IPS-20b (cell line): ENCODE data around the gene TTC23L.
A peak's percentile ranks its signal among the peaks of the same experiment; 100 is the strongest.

Source experiments
- H3K27ac ChIP-seq: one replicate; pipeline ENCODE4 v1.5.1; 2013; ENCODE audit warnings: low read length
- H3K27me3 ChIP-seq: 2 replicates; pipeline ENCODE4 v1.6.1; 2013; ENCODE audit warnings: mild to moderate bottlenecking, low read length, inconsistent platforms; ENCODE audit not compliant: insufficient read depth
- H3K36me3 ChIP-seq: 2 replicates; pipeline ENCODE4 v1.6.1; 2013; ENCODE audit warnings: low read depth, mild to moderate bottlenecking, inconsistent platforms, low read length, moderate library complexity; ENCODE audit not compliant: insufficient read depth
- H3K4me1 ChIP-seq: 2 replicates; pipeline ENCODE4 v1.6.1; 2013; ENCODE audit warnings: mild to moderate bottlenecking, control low read depth, inconsistent platforms, low read length, moderate library complexity; ENCODE audit not compliant: insufficient read depth
- H3K4me3 ChIP-seq: 2 replicates; pipeline ENCODE4 v1.5.1; 2013; ENCODE audit warnings: mild to moderate bottlenecking, low read length, inconsistent platforms
- H3K9ac ChIP-seq: 2 replicates; pipeline ENCODE4 v1.6.1; 2013; ENCODE audit warnings: low read depth, mild to moderate bottlenecking, inconsistent platforms, low read length, moderate library complexity
- H3K9me3 ChIP-seq: 2 replicates; pipeline ENCODE4 v1.6.1; 2013; ENCODE audit warnings: mild to moderate bottlenecking, low read depth, low read length, inconsistent platforms; ENCODE audit not compliant: insufficient read depth

Gene TTC23L

GRCh38 chr5:34838785-34839714, at the start of gene TTC23L:
TSS of gene TTC23L (plus strand) at chr5:34839164. CDS start at chr5:34840672, 1,508 bp downstream.
- peak within 1 kb of the TSS; percentile 95 for H3K4me3 ChIP-seq
- H3K27ac ChIP-seq = peak within 1 kb of the TSS; percentile 21
- no peaks in the 10 kb centered on the region for H3K36me3 ChIP-seq
- peaks cover 4% of the 10 kb centered on the region; the same call in 1 of the 2 replicates for H3K4me1 ChIP-seq
- peak within 1 kb of the TSS; percentile 90 for H3K9ac ChIP-seq
- H3K9me3 ChIP-seq = peaks cover 11% of the 10 kb centered on the region; the same call in 1 of the 2 replicates
- no peaks in the 10 kb centered on the region for H3K27me3 ChIP-seq

GRCh38 chr5:34789639-34790038, 49.3 kb upstream of the TTC23L start:
- peaks cover 16% of the 10 kb centered on the region for H3K36me3 ChIP-seq
- no peaks in the 10 kb centered on the region for H3K27me3 ChIP-seq
- no peak overlapping the region for H3K9ac ChIP-seq
- no peaks in the 10 kb centered on the region for H3K4me1 ChIP-seq
- no peak overlapping the region for H3K4me3 ChIP-seq
- H3K9me3 ChIP-seq = peaks cover 23% of the 10 kb centered on the region
- H3K27ac ChIP-seq = no peak overlapping the region

- no peaks in the 10 kb centered on the region for H3K27me3 ChIP-seq
Measured at GRCh38 chr5:34790069-34790468, 48.9 kb upstream of the TTC23L start.

GRCh38 chr5:34791761-34792244, 47.2 kb upstream of the TTC23L start:
- no peak overlapping the region for H3K9ac ChIP-seq
- no peak overlapping the region for H3K4me3 ChIP-seq
- no peaks in the 10 kb centered on the region for H3K27me3 ChIP-seq
- no peak overlapping the region for H3K27ac ChIP-seq
- peaks cover 24% of the 10 kb centered on the region for H3K36me3 ChIP-seq
- no peaks in the 10 kb centered on the region for H3K4me1 ChIP-seq
- peaks cover 6% of the 10 kb centered on the region; the same call in 1 of the 2 replicates for H3K9me3 ChIP-seq

More at GRCh38 chr5:34790069-34790468, 48.9 kb upstream of the TTC23L start:
- Histone ChIP-seq H3K27ac (no peak overlapping the region), H3K36me3 (peaks cover 16% of the 10 kb centered on the region), H3K9ac (no peak overlapping the region), H3K9me3 (peaks cover 23% of the 10 kb centered on the region), H3K4me3 (no peak overlapping the region), H3K4me1 (no peaks in the 10 kb centered on the region)

- H3K27ac ChIP-seq = no peak overlapping the region
- H3K9ac ChIP-seq = no peak overlapping the region
- no peaks in the 10 kb centered on the region for H3K27me3 ChIP-seq
- peaks cover 16% of the 10 kb centered on the region for H3K4me1 ChIP-seq
- no peak overlapping the region for H3K4me3 ChIP-seq
- peaks cover 78% of the 10 kb centered on the region for H3K36me3 ChIP-seq
- H3K9me3 ChIP-seq = no peaks in the 10 kb centered on the region
Measured at GRCh38 chr5:34802834-34803563, 36.0 kb upstream of the TTC23L start.

GRCh38 chr5:34803974-34804732, 34.8 kb upstream of the TTC23L start:
- no peak overlapping the region for H3K4me3 ChIP-seq
- H3K36me3 ChIP-seq = peaks cover 79% of the 10 kb centered on the region

GRCh38 chr5:34804913-34805312, 34.1 kb upstream of the TTC23L start:
- no peak overlapping the region for H3K27ac ChIP-seq
- no peak overlapping the region for H3K9ac ChIP-seq
- peaks cover 74% of the 10 kb centered on the region for H3K36me3 ChIP-seq
- H3K9me3 ChIP-seq = no peaks in the 10 kb centered on the region
- H3K4me1 ChIP-seq = peaks cover 16% of the 10 kb centered on the region
- H3K4me3 ChIP-seq = no peak overlapping the region
- no peaks in the 10 kb centered on the region for H3K27me3 ChIP-seq

More at GRCh38 chr5:34803974-34804732, 34.8 kb upstream of the TTC23L start:
- Histone ChIP-seq H3K27me3 (no peaks in the 10 kb centered on the region), H3K9me3 (no peaks in the 10 kb centered on the region), H3K4me1 (peaks cover 16% of the 10 kb centered on the region), H3K9ac (no peak overlapping the region), H3K27ac (no peak overlapping the region)

- Histone ChIP-seq H3K4me1 (peaks cover 16% of the 10 kb centered on the region), H3K27me3 (no peaks in the 10 kb centered on the region), H3K9me3 (no peaks in the 10 kb centered on the region), H3K9ac (no peak overlapping the region), H3K4me3 (no peak overlapping the region), H3K36me3 (peaks cover 72% of the 10 kb centered on the region), H3K27ac (no peak overlapping the region)
Measured at GRCh38 chr5:34806532-34806931, 32.4 kb upstream of the TTC23L start.

GRCh38 chr5:34811706-34812105, 27.3 kb upstream of the TTC23L start:
- peaks cover 6% of the 10 kb centered on the region; the same call in 1 of the 2 replicates for H3K4me1 ChIP-seq
- H3K9me3 ChIP-seq = no peaks in the 10 kb centered on the region
- no peak overlapping the region for H3K9ac ChIP-seq
- no peaks in the 10 kb centered on the region for H3K27me3 ChIP-seq
- no peak overlapping the region for H3K4me3 ChIP-seq
- peaks cover 76% of the 10 kb centered on the region for H3K36me3 ChIP-seq
- H3K27ac ChIP-seq = no peak overlapping the region

- peaks cover 80% of the 10 kb centered on the region for H3K36me3 ChIP-seq
- no peak overlapping the region for H3K4me3 ChIP-seq
- no peaks in the 10 kb centered on the region for H3K4me1 ChIP-seq
- H3K9ac ChIP-seq = no peak overlapping the region
- no peak overlapping the region for H3K27ac ChIP-seq
- no peaks in the 10 kb centered on the region for H3K9me3 ChIP-seq
- H3K27me3 ChIP-seq = no peaks in the 10 kb centered on the region
Measured at GRCh38 chr5:34813509-34813908, 25.5 kb upstream of the TTC23L start.
